ENCODE measurements around the gene RGS9. TPM values are rescaled to one million over a fixed set of nuclear protein-coding genes. Genes with fewer than 3 reads are reported as not detected.
"Not testable (repeated sequence)": the region's sequence is repeated elsewhere in the genome, so short reads cannot be mapped to it uniquely, and the experiment has no call there.

Gene RGS9
- total RNA-seq, 1 donor from 2014 or later: 8.1 TPM

GRCh38 chr17:65095465-65095864, 41.7 kb upstream of the RGS9 start:
- DNase-seq (ENCODE audit: extremely low spot score in 2 of 2): no peak
- Histone ChIP-seq H3K27ac (no peak overlapping the region), H3K4me3 (no peak overlapping the region), H3K4me1 (peaks cover 6% of the 10 kb centered on the region), H3K36me3 (no peaks in the 10 kb centered on the region), H3K27me3 (no peaks in the 10 kb centered on the region), H3K9me3 (no peaks in the 10 kb centered on the region)
- TF ChIP-seq CTCF (IDR thresholded peaks at IDR 0.05) (no peak), POLR2AphosphoS5 (IDR thresholded peaks at IDR 0.05; ENCODE audit: insufficient read depth in 1 of 2, low read depth in 1 of 2) (no peak), POLR2A (IDR thresholded peaks at IDR 0.05) (no peak)
- intact Hi-C loops (cut with DNase I): no loop called here

- H3K4me1 ChIP-seq: peaks cover 11% of the 10 kb centered on the region
- DNase-seq (ENCODE audit: extremely low spot score in 2 of 2); H3K27me3 ChIP-seq; intact Hi-C loops (cut with DNase I); H3K36me3 ChIP-seq; H3K27ac ChIP-seq; H3K9me3 ChIP-seq; H3K4me3 ChIP-seq: not testable (repeated sequence)
These were observed 40.8 kb upstream of the RGS9 start for GRCh38 chr17:65096382-65096781.

GRCh38 chr17:65097110-65097509, 40.1 kb upstream of the RGS9 start:
- peak in 1 of 2 donors; percentile 74 for DNase-seq (ENCODE audit: extremely low spot score in 2 of 2)
- no peak overlapping the region for H3K27ac ChIP-seq
- H3K9me3 ChIP-seq: no peaks in the 10 kb centered on the region
- H3K4me3 ChIP-seq: no peak overlapping the region
- H3K36me3 ChIP-seq: no peaks in the 10 kb centered on the region
- intact Hi-C loops (cut with DNase I): no loop called here
- H3K27me3 ChIP-seq: no peaks in the 10 kb centered on the region
- TF ChIP-seq POLR2AphosphoS5 (IDR thresholded peaks at IDR 0.05; ENCODE audit: insufficient read depth in 1 of 2, low read depth in 1 of 2) (no peak), CTCF (IDR thresholded peaks at IDR 0.05) (no peak), POLR2A (IDR thresholded peaks at IDR 0.05) (no peak)
- H3K4me1 ChIP-seq: peaks cover 15% of the 10 kb centered on the region

- TF ChIP-seq CTCF (IDR thresholded peaks at IDR 0.05): no peak
- TF ChIP-seq POLR2A (IDR thresholded peaks at IDR 0.05): no peak
- TF ChIP-seq POLR2AphosphoS5 (IDR thresholded peaks at IDR 0.05; ENCODE audit: insufficient read depth in 1 of 2, low read depth in 1 of 2): no peak
- intact Hi-C loops (cut with DNase I): no loop called here
- no peak overlapping the region for H3K27ac ChIP-seq
- H3K4me3 ChIP-seq: no peak overlapping the region
- peaks cover 15% of the 10 kb centered on the region for H3K4me1 ChIP-seq
- H3K36me3 ChIP-seq: no peaks in the 10 kb centered on the region
- DNase-seq (ENCODE audit: extremely low spot score in 2 of 2): no peak
- no peaks in the 10 kb centered on the region for H3K27me3 ChIP-seq
- no peaks in the 10 kb centered on the region for H3K9me3 ChIP-seq
These were observed 37.7 kb upstream of the RGS9 start for GRCh38 chr17:65099475-65099874.

GRCh38 chr17:65099941-65100315, 37.2 kb upstream of the RGS9 start:
- no peak for TF ChIP-seq CTCF (IDR thresholded peaks at IDR 0.05)
- TF ChIP-seq POLR2AphosphoS5 (IDR thresholded peaks at IDR 0.05; ENCODE audit: insufficient read depth in 1 of 2, low read depth in 1 of 2): no peak
- TF ChIP-seq POLR2A (IDR thresholded peaks at IDR 0.05): no peak
- H3K27ac ChIP-seq: peak overlapping the region; percentile 82
- no peak for DNase-seq (ENCODE audit: extremely low spot score in 2 of 2)
- no peaks in the 10 kb centered on the region for H3K36me3 ChIP-seq
- peak overlapping the region; percentile 49 to 54 for H3K4me3 ChIP-seq
- no peaks in the 10 kb centered on the region for H3K9me3 ChIP-seq
- intact Hi-C loops (cut with DNase I): loop anchor here (2.0 to 5.0 kb wide), 2 partner anchors 43 to 123 kb away; partner anchors contain the start of gene GNA13
- no peaks in the 10 kb centered on the region for H3K27me3 ChIP-seq
- peaks cover 15% of the 10 kb centered on the region for H3K4me1 ChIP-seq

All from vagina (tissue), 2 donors.